Liver (tissue), 3 donors: ENCODE data around the gene RGS1.

Experiments
- GABPA ChIP-seq, 2 donors: IDR thresholded peaks in 1 of 2; conservative IDR thresholded peaks in 1 of 2; 2 replicates each; pipeline ENCODE4 v1.6.1; 2016; ENCODE audit warnings: antibody characterized with exemption in 2 of 2, mild to moderate bottlenecking in 1 of 2, moderate library complexity in 1 of 2
- HNF4A ChIP-seq, 2 donors: conservative IDR thresholded peaks; 2 replicates each; pipeline ENCODE4 v1.6.1; 2016; ENCODE audit warnings: antibody characterized with exemption in 2 of 2, mild to moderate bottlenecking in 2 of 2
- HNF4G ChIP-seq: IDR thresholded peaks from 2 replicates; pipeline ENCODE4 v1.6.1; 2016; ENCODE audit warnings: antibody characterized with exemption
- JUND ChIP-seq, 2 donors: IDR thresholded peaks; 2 replicates each; pipeline ENCODE4 v1.6.1; 2016; ENCODE audit warnings: antibody characterized with exemption in 2 of 2
- MAX ChIP-seq: IDR thresholded peaks from 2 replicates; pipeline ENCODE4 v1.6.1; 2016; ENCODE audit warnings: antibody characterized with exemption
- RAD21 ChIP-seq, 2 donors: IDR thresholded peaks; 2 replicates each; pipeline ENCODE4 v1.6.1; 2016; ENCODE audit warnings: antibody characterized with exemption in 2 of 2, mild to moderate bottlenecking in 2 of 2
- SP1 ChIP-seq: IDR thresholded peaks from 2 replicates; pipeline ENCODE4 v1.6.1; 2018; ENCODE audit warnings: antibody characterized with exemption, mild to moderate bottlenecking
- TAF1 ChIP-seq: conservative IDR thresholded peaks from 2 replicates; pipeline ENCODE4 v1.6.1; 2016; ENCODE audit warnings: antibody characterized with exemption, mild to moderate bottlenecking
- ZBTB33 ChIP-seq: IDR thresholded peaks from 2 replicates; pipeline ENCODE4 v1.6.1; 2016; ENCODE audit warnings: antibody characterized with exemption
- TF ChIP-seq, protein P1 (sequence below): fragments of 150-350 bp; IDR thresholded peaks from 2 replicates; pipeline ENCODE4 v1.5.1; 2017; ENCODE audit warnings: improper control_type of control experiment, low read depth, low read length; ENCODE audit not compliant: missing input control
- TF ChIP-seq, protein P2 (sequence below): IDR thresholded peaks from 2 replicates; pipeline ENCODE4 v1.6.1; 2016; ENCODE audit warnings: antibody characterized with exemption, mild to moderate bottlenecking
- donor health status: healthy.
- donor health status: healthy.

GRCh38 chr1:192604979-192605620, 29.5 kb downstream of the RGS1 start:
- TF ChIP-seq, protein P1, sequence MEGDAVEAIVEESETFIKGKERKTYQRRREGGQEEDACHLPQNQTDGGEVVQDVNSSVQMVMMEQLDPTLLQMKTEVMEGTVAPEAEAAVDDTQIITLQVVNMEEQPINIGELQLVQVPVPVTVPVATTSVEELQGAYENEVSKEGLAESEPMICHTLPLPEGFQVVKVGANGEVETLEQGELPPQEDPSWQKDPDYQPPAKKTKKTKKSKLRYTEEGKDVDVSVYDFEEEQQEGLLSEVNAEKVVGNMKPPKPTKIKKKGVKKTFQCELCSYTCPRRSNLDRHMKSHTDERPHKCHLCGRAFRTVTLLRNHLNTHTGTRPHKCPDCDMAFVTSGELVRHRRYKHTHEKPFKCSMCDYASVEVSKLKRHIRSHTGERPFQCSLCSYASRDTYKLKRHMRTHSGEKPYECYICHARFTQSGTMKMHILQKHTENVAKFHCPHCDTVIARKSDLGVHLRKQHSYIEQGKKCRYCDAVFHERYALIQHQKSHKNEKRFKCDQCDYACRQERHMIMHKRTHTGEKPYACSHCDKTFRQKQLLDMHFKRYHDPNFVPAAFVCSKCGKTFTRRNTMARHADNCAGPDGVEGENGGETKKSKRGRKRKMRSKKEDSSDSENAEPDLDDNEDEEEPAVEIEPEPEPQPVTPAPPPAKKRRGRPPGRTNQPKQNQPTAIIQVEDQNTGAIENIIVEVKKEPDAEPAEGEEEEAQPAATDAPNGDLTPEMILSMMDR, result no peak
- TF ChIP-seq, protein P2, sequence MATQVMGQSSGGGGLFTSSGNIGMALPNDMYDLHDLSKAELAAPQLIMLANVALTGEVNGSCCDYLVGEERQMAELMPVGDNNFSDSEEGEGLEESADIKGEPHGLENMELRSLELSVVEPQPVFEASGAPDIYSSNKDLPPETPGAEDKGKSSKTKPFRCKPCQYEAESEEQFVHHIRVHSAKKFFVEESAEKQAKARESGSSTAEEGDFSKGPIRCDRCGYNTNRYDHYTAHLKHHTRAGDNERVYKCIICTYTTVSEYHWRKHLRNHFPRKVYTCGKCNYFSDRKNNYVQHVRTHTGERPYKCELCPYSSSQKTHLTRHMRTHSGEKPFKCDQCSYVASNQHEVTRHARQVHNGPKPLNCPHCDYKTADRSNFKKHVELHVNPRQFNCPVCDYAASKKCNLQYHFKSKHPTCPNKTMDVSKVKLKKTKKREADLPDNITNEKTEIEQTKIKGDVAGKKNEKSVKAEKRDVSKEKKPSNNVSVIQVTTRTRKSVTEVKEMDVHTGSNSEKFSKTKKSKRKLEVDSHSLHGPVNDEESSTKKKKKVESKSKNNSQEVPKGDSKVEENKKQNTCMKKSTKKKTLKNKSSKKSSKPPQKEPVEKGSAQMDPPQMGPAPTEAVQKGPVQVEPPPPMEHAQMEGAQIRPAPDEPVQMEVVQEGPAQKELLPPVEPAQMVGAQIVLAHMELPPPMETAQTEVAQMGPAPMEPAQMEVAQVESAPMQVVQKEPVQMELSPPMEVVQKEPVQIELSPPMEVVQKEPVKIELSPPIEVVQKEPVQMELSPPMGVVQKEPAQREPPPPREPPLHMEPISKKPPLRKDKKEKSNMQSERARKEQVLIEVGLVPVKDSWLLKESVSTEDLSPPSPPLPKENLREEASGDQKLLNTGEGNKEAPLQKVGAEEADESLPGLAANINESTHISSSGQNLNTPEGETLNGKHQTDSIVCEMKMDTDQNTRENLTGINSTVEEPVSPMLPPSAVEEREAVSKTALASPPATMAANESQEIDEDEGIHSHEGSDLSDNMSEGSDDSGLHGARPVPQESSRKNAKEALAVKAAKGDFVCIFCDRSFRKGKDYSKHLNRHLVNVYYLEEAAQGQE, result no peak
- TF ChIP-seq HNF4G (no peak), GABPA (IDR thresholded peaks at IDR 0.05 in 1 of 2, conservative IDR thresholded peaks at IDR 0.05 in 1 of 2) (no peak), JUND (IDR thresholded peaks at IDR 0.05) (no peak), HNF4A (conservative IDR thresholded peaks at IDR 0.05) (no peak), MAX (no peak), RAD21 (IDR thresholded peaks at IDR 0.05) (no peak), SP1 (no peak), ZBTB33 (no peak), TAF1 (no peak)
